Measurements from ENCODE around the gene ADAMTS2.

DNA sequence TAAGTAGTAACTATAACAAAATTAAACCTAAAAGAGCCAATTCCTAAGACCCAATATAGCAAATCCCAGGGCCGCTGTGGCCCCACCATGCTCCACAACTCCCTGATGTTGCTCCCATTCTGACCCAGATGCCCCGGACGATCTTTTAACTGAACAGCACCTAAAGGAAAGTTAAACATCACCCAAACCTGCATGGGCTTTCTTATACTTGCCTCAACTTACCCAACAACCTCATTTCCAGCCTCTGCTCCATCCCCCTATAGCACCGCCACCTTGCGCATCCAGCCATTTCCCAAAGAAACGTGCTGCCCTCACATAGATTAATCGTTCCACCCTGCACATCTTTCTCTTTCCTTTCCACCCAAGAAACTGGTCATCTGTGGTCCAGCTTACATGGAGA, 230.5 kb downstream of the ADAMTS2 start:
- TF ChIP-seq, protein P1, sequence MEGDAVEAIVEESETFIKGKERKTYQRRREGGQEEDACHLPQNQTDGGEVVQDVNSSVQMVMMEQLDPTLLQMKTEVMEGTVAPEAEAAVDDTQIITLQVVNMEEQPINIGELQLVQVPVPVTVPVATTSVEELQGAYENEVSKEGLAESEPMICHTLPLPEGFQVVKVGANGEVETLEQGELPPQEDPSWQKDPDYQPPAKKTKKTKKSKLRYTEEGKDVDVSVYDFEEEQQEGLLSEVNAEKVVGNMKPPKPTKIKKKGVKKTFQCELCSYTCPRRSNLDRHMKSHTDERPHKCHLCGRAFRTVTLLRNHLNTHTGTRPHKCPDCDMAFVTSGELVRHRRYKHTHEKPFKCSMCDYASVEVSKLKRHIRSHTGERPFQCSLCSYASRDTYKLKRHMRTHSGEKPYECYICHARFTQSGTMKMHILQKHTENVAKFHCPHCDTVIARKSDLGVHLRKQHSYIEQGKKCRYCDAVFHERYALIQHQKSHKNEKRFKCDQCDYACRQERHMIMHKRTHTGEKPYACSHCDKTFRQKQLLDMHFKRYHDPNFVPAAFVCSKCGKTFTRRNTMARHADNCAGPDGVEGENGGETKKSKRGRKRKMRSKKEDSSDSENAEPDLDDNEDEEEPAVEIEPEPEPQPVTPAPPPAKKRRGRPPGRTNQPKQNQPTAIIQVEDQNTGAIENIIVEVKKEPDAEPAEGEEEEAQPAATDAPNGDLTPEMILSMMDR (IDR thresholded peaks at IDR 0.05) = no peak
- no peak for TF ChIP-seq POLR2A (IDR thresholded peaks at IDR 0.05)
